T-cell (primary cell): ENCODE results near the gene RAB11A. TPM values are rescaled to one million over a fixed set of nuclear protein-coding genes. Genes with fewer than 3 reads are reported as not detected.

Experiments
- ATAC-seq, 4 experiments: fragments of 200-7000 bp in 3 of 4; fragments of 150-1000 bp in 1 of 4; cut with Tn5 transposase; replicated peaks in 1 of 4; 1 replicate in 3 of 4; 2 replicates in 1 of 4; pipeline ENCODE4 v1.10.0; 2021; ENCODE audit warnings: moderate library complexity in 3 of 4, mild to moderate bottlenecking in 2 of 4, moderate number of reproducible peaks in 1 of 4
- CTCF ChIA-PET, 2 donors: fragments of 300-600 bp; sonication (Branson Sonifier 250); formaldehyde crosslinking; loops; one replicate each; lab custom pipeline; 2022; ENCODE audit warnings: antibody characterized with exemption in 2 of 2; lab: Charles Lee
- POLR2A ChIA-PET, 2 donors: fragments of 300-600 bp; sonication (Branson Sonifier 250); formaldehyde crosslinking; loops; one replicate each; lab custom pipeline; 2022; ENCODE audit warnings: antibody characterized with exemption in 2 of 2; lab: Charles Lee
- DNase-seq, 35 experiments: peaks; one replicate each; pipeline versions ENCODE4 v3.0.0 to v3.0.0-alpha.2; 2013 to 2023
- H3K27ac ChIP-seq: one replicate; pipeline ENCODE4 v1.5.1; 2013; ENCODE audit warnings: low read length
- H3K27me3 ChIP-seq, 2 experiments: replicated peaks in 1 of 2; 1 replicate in 1 of 2; 2 replicates in 1 of 2; pipeline versions ENCODE4 v1.6.1 to v1.7.0; 2013; ENCODE audit warnings: low read length in 1 of 2, mixed read lengths in 1 of 2; ENCODE audit not compliant: control insufficient read depth in 2 of 2, insufficient read depth in 2 of 2; ENCODE audit errors: extremely low read depth in 1 of 2
- H3K36me3 ChIP-seq, 2 donors: 1 replicate in 1 of 2; 2 replicates in 1 of 2; pipeline versions ENCODE4 v1.6.1 to v1.7.0; 2013; ENCODE audit warnings: low read length in 1 of 2; ENCODE audit not compliant: control insufficient read depth in 2 of 2, insufficient read depth in 1 of 2; ENCODE audit errors: extremely low read depth in 1 of 2
- H3K4me1 ChIP-seq, 2 experiments: 1 replicate in 1 of 2; 2 replicates in 1 of 2; pipeline versions ENCODE4 v1.6.1 to v1.7.0; 2013; ENCODE audit warnings: low read length in 2 of 2, mixed read lengths in 1 of 2; ENCODE audit not compliant: insufficient read depth in 2 of 2, control insufficient read depth in 1 of 2; ENCODE audit errors: extremely low read depth in 1 of 2
- H3K4me3 ChIP-seq, 2 donors: 1 replicate in 1 of 2; 2 replicates in 1 of 2; pipeline versions ENCODE4 v1.5.1 to v1.7.0; 2013; ENCODE audit warnings: mild to moderate bottlenecking in 2 of 2, low read length in 1 of 2, moderate library complexity in 1 of 2; ENCODE audit not compliant: control insufficient read depth in 1 of 2; ENCODE audit errors: extremely low read depth in 1 of 2
- H3K9me3 ChIP-seq: 2 replicates; pipeline ENCODE4 v1.7.0; 2013
- H3K27ac Mint-ChIP-seq, 2 donors: one replicate each; pipeline ENCODE4 v1.8.0; 2020 to 2021; ENCODE audit warnings: mild to moderate bottlenecking in 2 of 2, mixed read lengths in 2 of 2
- H3K27me3 Mint-ChIP-seq, 2 donors: one replicate each; pipeline ENCODE4 v1.8.0; 2021 to 2022; ENCODE audit warnings: mixed read lengths in 2 of 2
- H3K36me3 Mint-ChIP-seq: one replicate; pipeline ENCODE4 v1.8.0; 2021; ENCODE audit warnings: mixed read lengths
- H3K4me1 Mint-ChIP-seq, 3 donors: one replicate each; pipeline ENCODE4 v1.8.0; 2020 to 2022; ENCODE audit warnings: mixed read lengths in 3 of 3, mild to moderate bottlenecking in 1 of 3
- H3K4me3 Mint-ChIP-seq, 3 donors: one replicate each; pipeline ENCODE4 v1.8.0; 2020 to 2022; ENCODE audit warnings: mild to moderate bottlenecking in 3 of 3, mixed read lengths in 3 of 3, moderate library complexity in 3 of 3
- H3K9me3 Mint-ChIP-seq, 3 donors: one replicate each; pipeline ENCODE4 v1.8.0; 2020 to 2022; ENCODE audit warnings: mixed read lengths in 3 of 3
- WGBS: methylation state at CpG from one replicate; pipeline ENCODE4 v1.1.5; 2013; ENCODE audit warnings: missing lambda C conversion rate; ENCODE audit not compliant: insufficient coverage; 5-methylcytosine and 5-hydroxymethylcytosine counted together
- total RNA-seq, 35 experiments: library from RNA in 6 of 35; stranded (reverse) in 6 of 35; fragments of 120-200 nt in 1 of 35; gene quantifications; one replicate each; pipeline versions ENCODE4 v1.2.1 to v1.2.4 and lab custom pipeline; 2013 to 2026

RAB11A gene
- total RNA-seq, 5 donors from 2014 or later (not counting 1 experiment from before 2014, with no cell fraction given): 82.4 to 103 (median 97.5) TPM

GRCh38 chr15:65839354-65839901, 29.9 kb upstream of the RAB11A start:
- ChIA-PET POLR2A (interaction anchor here in 1 of 2 donors (0.6 kb wide), 1 partner anchor 67 kb away, joined by 3 read pairs; no protein-coding TSS in a partner anchor), CTCF (no interaction called here)
- H3K27ac ChIP-seq: no peak overlapping the region
- H3K27me3 ChIP-seq: no peaks in the 10 kb centered on the region
- DNase-seq: no peak
- peaks cover 6 to 10% (median 6%) of the 10 kb centered on the region in 3 donors for H3K4me1 Mint-ChIP-seq
- H3K36me3 ChIP-seq: no peaks in the 10 kb centered on the region
- no peaks in the 10 kb centered on the region for H3K9me3 ChIP-seq
- H3K27ac Mint-ChIP-seq: no peak overlapping the region
- no peaks in the 10 kb centered on the region for H3K9me3 Mint-ChIP-seq
- ATAC-seq: no peak
- H3K27me3 Mint-ChIP-seq: no peaks in the 10 kb centered on the region
- 100% methylated on average over 2 of the region's 5 CpGs for WGBS
- peaks cover 0 to 4% of the 10 kb centered on the region in 2 experiments for H3K4me1 ChIP-seq
- no peak overlapping the region for H3K4me3 ChIP-seq
- no peaks in the 10 kb centered on the region for H3K36me3 Mint-ChIP-seq
- H3K4me3 Mint-ChIP-seq: no peak overlapping the region

GRCh38 chr15:65839985-65840384, 29.3 kb upstream of the RAB11A start:
- DNase-seq (no peak), ATAC-seq (no peak)
- Mint-ChIP-seq H3K36me3 (no peaks in the 10 kb centered on the region), H3K27ac (no peak overlapping the region), H3K27me3 (no peaks in the 10 kb centered on the region), H3K4me3 (no peak overlapping the region), H3K4me1 (peaks cover 3 to 6% (median 3%) of the 10 kb centered on the region in 3 donors), H3K9me3 (no peaks in the 10 kb centered on the region)
- Histone ChIP-seq H3K4me3 (no peak overlapping the region), H3K36me3 (no peaks in the 10 kb centered on the region), H3K9me3 (no peaks in the 10 kb centered on the region), H3K27me3 (no peaks in the 10 kb centered on the region), H3K4me1 (no peaks in the 10 kb centered on the region), H3K27ac (no peak overlapping the region)
- POLR2A ChIA-PET: interaction anchor here in 1 of 2 donors (0.5 kb wide), 1 partner anchor 92 kb away, joined by 3 read pairs; no protein-coding TSS in a partner anchor
- CTCF ChIA-PET: no interaction called here
- no CpG with 5 or more reads among the region's 4 CpGs for whole genome bisulfite sequencing

GRCh38 chr15:65841121-65841930, 28.0 kb upstream of the RAB11A start:
- Histone ChIP-seq H3K9me3 (no peaks in the 10 kb centered on the region), H3K27me3 (no peaks in the 10 kb centered on the region), H3K4me1 (no peaks in the 10 kb centered on the region), H3K27ac (no peak overlapping the region), H3K4me3 (no peak overlapping the region), H3K36me3 (no peaks in the 10 kb centered on the region)
- Mint-ChIP-seq H3K27me3 (no peaks in the 10 kb centered on the region), H3K4me3 (no peak overlapping the region), H3K36me3 (no peaks in the 10 kb centered on the region), H3K4me1 (peaks cover 0 to 3% (median 0%) of the 10 kb centered on the region in 3 donors), H3K27ac (no peak overlapping the region), H3K9me3 (no peaks in the 10 kb centered on the region)
- WGBS: 82% methylated on average over 9 of the region's 11 CpGs
- DNase-seq (no peak), ATAC-seq (no peak)
- CTCF ChIA-PET: interaction anchor here in 1 of 2 donors (1.4 kb wide), 1 partner anchor 22 kb away, joined by 3 read pairs; no protein-coding TSS in a partner anchor
- POLR2A ChIA-PET: no interaction called here

GRCh38 chr15:65845826-65846519, 23.3 kb upstream of the RAB11A start:
- no peak overlapping the region for H3K27ac Mint-ChIP-seq
- no peaks in the 10 kb centered on the region for H3K36me3 Mint-ChIP-seq
- no peak overlapping the region for H3K4me3 Mint-ChIP-seq
- Histone ChIP-seq H3K4me1 (no peaks in the 10 kb centered on the region), H3K27me3 (peaks cover 0 to 6% of the 10 kb centered on the region in 2 experiments), H3K36me3 (no peaks in the 10 kb centered on the region), H3K4me3 (no peak overlapping the region), H3K27ac (no peak overlapping the region), H3K9me3 (no peaks in the 10 kb centered on the region)
- DNase-seq (no peak), ATAC-seq (no peak)
- CTCF ChIA-PET: interaction anchor here (0.5 to 0.6 kb wide), 3 partner anchors 9 to 597 kb away, joined by 4 to 9 read pairs (median 7); no protein-coding TSS in a partner anchor
- 69% methylated on average over 3 of the region's 9 CpGs for WGBS
- H3K4me1 Mint-ChIP-seq: no peaks in the 10 kb centered on the region
- H3K9me3 Mint-ChIP-seq: no peaks in the 10 kb centered on the region
- peaks cover 0 to 3% of the 10 kb centered on the region in 2 donors for H3K27me3 Mint-ChIP-seq
- POLR2A ChIA-PET: interaction anchor here in 1 of 2 donors (1.0 kb wide), 1 partner anchor 23 kb away, joined by 3 read pairs; no protein-coding TSS in a partner anchor

- Mint-ChIP-seq H3K9me3 (no peaks in the 10 kb centered on the region), H3K36me3 (no peaks in the 10 kb centered on the region), H3K27ac (no peak overlapping the region), H3K4me1 (no peaks in the 10 kb centered on the region), H3K4me3 (no peak overlapping the region), H3K27me3 (peaks cover 0 to 3% of the 10 kb centered on the region in 2 donors)
- Histone ChIP-seq H3K36me3 (no peaks in the 10 kb centered on the region), H3K4me1 (no peaks in the 10 kb centered on the region), H3K27ac (no peak overlapping the region), H3K4me3 (no peak overlapping the region), H3K27me3 (peaks cover 0 to 6% of the 10 kb centered on the region in 2 experiments), H3K9me3 (no peaks in the 10 kb centered on the region)
- POLR2A ChIA-PET: no interaction called here
- DNase-seq (no peak), ATAC-seq (no peak)
- CTCF ChIA-PET: no interaction called here
Observed at GRCh38 chr15:65847989-65848388, 21.3 kb upstream of the RAB11A start.

GRCh38 chr15:65851981-65852380, 17.3 kb upstream of the RAB11A start:
- CTCF ChIA-PET: interaction anchor here in 1 of 2 donors (0.7 kb wide), 1 partner anchor 9 kb away, joined by 3 read pairs; no protein-coding TSS in a partner anchor
- H3K27ac Mint-ChIP-seq: no peak overlapping the region
- no peaks in the 10 kb centered on the region for H3K9me3 Mint-ChIP-seq
- no peaks in the 10 kb centered on the region for H3K36me3 Mint-ChIP-seq
- H3K36me3 ChIP-seq: no peaks in the 10 kb centered on the region
- no peak overlapping the region for H3K27ac ChIP-seq
- no peak for DNase-seq
- ATAC-seq: no peak
- peaks cover 0 to 5% of the 10 kb centered on the region in 2 experiments for H3K4me1 ChIP-seq
- peaks cover 1 to 5% (median 3%) of the 10 kb centered on the region in 3 donors for H3K4me1 Mint-ChIP-seq
- no CpG with 5 or more reads among the region's 5 CpGs for WGBS
- H3K9me3 ChIP-seq: no peaks in the 10 kb centered on the region
- no peak overlapping the region for H3K4me3 ChIP-seq
- no peak overlapping the region for H3K4me3 Mint-ChIP-seq
- POLR2A ChIA-PET: interaction anchor here in 1 of 2 donors (0.5 kb wide), 1 partner anchor 68 kb away, joined by 3 read pairs; no protein-coding TSS in a partner anchor
- H3K27me3 ChIP-seq: peaks cover 0 to 6% of the 10 kb centered on the region in 2 experiments
- peaks cover 0 to 3% of the 10 kb centered on the region in 2 donors for H3K27me3 Mint-ChIP-seq
